A204.1 (cell line): ENCODE measurements around the gene OCA2.

Source experiments
- FAIRE-seq: peaks from 2 replicates; lab custom pipeline; 2012; peaks lifted over from hg19 to GRCh38; lab: Jason Lieb, UNC

The OCA2 gene

DNA sequence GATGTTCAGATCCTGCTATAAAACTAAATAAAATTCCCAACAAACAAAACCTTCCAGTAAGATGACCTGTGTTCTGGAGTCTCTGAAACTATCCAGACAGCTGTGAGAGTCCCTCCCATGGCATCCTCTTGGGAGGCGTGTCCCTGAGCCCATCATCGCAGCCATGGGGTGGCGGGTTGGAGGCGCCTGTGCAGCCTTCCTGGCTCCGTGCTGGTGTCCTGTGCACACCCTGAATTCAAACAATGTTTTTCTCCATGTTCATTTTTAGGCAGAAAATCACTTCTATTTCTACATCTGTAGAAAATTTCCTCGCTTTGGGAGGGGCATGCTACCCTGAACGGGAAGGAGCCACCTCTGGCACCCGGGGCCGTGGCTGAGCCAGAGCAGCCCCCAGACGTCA is 19.4 kb upstream of the OCA2 start:
- no peak for FAIRE-seq

DNA sequence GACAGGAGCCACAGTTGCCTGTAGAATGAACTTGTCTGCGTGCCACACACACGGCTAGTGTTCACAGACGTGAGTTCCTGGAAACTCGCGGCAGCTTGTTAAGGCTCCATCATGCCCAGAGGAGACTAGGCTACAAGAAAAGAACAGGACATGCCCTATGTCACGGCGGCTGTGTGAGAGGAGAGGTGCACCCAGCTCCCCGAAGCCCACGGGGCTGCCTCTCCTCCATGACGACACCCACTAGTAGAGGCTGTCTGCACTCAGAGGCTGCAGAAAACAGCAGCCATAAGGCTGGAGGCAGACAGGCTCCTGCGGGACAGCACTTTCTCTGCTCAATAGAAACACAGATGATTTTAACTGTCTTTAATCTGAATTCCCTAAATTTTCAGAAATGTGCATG is 19.0 kb upstream of the OCA2 start:
- no peak for FAIRE-seq

DNA sequence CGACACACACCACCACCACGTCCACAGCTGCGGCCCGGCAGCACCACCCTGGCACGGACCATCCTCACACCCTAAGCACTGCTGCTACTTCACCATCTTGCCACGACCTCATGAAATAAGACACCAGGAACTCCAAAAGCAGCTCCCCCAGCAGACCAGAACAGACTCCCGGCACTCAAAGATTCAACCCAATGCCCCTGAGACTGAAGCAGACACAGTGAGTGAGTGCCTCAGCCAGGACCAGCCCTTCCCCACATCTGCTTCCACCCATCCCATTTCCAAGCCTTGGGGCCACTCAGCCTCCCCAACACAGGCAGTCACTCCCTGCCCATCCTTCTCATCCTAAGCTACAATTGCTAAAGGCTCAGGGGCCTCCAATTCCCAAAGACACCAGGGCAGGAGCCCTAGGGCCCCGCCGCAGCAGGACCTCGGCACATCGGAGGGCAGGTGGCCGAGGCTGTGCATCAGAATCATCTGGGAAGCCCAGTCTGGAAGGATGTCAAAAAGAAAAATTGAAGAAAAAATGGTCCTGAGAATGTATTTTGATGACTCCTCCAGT is 18.4 kb upstream of the OCA2 start:
- FAIRE-seq = no peak

DNA sequence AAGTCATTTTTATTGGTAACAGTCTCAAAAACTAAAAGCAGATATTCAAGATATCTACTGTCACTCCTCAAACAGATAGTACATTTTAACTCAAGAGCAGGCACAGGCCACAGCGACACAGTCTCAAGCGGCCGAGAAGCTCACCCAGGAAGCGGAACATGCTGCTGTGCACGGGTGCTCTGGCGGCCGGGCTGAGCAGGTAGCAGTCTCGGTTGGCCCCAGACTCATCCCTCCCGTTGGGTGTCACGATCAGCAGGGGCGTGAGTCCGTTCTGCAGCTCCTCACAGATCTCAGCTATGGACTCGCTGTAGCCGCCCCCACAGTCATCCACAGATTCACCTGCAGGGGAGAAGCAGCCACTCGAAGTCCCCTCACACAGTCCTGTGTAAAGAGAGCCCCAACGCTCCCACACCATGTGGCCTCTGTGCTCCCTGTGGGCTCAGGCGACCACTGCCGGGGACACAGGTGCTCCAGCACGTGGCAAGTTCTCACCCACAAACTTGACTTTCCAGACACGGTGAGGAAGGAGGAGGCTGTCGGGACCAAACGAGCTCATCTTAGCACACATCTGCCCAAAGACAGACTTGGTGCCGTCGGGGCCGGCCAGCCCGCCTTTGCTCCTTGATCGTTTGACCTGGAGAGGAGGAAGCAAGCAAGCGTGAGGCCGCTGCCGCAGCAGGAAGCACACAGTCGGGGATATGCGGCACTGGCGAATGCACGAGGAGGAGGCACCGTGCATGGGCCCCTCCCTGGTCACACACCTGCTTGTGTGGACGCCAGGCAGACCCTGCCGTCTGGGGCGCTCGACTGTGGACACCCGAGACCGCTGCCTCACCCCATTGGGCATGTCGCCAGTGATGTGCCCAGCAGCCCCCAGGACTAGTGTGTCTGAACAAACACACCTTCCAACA is 17.7 kb upstream of the OCA2 start:
- no peak for FAIRE-seq

DNA sequence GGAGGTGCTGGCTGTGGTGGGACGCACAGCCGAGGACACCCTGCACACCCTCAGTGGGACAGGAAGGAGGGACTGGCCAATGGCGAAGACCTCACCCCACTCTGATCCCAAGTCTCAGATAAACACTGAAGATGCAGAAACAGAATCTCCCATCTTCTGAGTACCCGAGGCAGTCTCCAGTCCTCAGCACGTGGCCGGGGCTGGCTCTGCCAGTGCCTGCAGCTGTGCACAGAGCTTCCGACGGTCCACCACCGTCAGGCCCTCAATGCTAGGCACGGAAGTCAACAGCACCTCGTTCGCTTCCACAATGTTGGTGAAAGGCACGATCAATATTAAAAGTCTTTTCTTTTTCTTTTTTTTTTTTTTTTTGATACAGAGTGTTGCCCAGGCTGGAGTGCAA is 16.8 kb upstream of the OCA2 start:
- no peak for FAIRE-seq

DNA sequence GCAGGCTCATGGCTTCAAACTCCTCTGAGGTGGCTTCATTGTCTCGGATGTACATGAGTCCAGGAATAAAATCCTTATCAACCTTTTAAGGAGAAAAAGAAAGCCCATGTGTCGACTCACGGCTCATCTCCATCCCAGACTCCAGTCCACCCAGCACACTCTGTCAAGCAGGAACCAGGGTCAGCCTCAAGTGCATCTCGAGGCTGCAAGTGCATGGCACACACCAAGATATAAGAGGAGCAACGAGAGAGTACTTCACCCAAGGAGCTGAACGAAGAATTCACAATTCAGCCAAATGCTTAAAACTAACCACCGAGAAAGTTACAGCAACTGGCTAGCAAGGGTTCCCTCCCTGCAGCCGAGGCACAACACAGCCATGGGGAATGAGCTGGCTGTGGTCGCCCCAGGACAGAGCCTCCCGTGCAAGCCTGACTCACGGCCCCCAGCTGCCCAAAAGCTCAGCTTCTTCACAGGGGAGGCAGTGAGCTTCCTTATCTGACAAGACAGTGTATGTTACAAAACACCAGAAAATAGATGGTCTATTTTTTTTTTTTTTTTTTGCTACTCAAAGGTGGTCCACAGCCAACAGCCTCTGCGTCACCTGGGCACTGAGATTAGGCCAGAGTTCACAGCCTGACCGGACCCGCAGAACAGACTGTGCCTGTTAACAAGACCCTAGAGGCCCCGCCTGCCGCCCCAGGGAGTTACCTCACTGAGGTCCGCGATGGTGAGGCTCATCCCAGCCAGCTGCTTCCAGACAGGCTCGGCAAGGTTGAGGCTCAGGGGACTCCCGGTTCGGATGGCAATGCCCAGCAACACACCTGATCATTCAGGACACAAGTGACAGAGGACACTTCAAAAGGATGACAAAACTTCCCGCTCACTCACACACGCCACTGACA is 15.9 kb upstream of the OCA2 start:
- FAIRE-seq = no peak

DNA sequence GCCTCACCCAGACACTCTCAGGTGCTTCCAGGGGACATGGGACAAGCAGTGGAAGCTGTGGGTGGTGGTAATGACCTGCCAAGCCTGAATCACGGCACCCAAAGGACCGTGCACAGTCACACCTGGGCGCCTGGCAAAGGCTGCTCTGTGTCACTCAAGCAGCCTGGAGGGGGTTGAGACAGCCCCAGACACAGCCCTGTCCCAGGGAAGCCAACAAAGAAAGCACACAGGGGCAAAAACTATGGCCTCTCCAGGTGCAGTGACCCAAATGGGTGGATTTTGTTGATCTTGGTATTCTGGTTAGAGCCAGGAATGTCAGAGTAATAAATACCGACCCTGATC is 15.0 kb upstream of the OCA2 start:
- no peak for FAIRE-seq

DNA sequence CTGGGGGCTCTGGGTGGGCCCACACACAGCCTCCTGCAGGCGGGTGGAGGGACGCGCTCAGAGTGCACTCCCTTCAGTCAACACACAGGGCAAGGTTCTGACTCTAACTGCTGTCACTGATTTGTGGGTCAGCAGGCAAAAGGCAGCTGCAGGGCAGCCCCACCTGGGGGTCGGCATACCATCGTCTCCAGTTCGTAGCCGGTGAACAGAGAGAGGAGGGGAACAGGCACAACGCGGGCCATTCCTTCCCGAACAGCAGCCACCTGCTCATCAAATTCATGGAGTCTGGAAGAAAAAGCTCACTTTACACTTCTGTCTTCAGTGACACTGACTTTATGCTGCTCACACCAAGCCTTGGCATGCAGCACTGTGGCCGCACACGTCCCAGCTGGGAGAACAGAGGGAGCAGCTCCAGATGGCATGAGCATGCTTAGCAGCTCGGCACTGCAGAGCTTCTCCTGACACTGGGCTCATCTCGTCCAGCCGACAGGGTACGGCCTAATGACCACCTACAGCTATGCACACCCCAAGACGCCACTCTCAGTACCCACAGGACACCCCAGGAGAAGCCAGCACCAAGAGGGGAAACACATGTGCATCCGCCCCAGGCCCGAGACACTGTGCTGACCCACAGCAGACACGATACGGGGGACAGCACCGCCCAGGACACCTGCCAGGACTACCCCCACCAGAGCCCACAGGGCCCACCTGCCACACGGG is 14.4 kb upstream of the OCA2 start:
- no peak for FAIRE-seq

DNA sequence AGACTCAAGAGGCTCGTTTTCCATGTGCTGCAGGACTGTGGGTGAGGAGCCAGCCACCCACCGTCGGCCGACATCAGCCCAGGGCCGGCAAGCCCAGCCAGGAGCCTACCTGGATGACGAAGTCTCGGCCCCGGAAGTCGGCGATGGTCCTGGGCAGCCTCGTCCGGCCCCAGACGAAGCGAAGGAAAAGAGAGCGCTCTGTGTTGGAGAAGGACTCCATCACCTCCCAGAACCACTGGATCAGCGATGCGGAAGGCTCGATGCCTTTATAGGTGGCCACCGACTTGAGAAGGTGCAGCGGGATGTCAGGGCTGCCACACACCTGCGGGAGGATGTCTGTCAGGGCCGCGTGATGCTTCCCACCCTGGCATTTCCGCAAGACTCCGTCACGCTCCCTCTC is 13.8 kb upstream of the OCA2 start:
- no peak for FAIRE-seq

DNA sequence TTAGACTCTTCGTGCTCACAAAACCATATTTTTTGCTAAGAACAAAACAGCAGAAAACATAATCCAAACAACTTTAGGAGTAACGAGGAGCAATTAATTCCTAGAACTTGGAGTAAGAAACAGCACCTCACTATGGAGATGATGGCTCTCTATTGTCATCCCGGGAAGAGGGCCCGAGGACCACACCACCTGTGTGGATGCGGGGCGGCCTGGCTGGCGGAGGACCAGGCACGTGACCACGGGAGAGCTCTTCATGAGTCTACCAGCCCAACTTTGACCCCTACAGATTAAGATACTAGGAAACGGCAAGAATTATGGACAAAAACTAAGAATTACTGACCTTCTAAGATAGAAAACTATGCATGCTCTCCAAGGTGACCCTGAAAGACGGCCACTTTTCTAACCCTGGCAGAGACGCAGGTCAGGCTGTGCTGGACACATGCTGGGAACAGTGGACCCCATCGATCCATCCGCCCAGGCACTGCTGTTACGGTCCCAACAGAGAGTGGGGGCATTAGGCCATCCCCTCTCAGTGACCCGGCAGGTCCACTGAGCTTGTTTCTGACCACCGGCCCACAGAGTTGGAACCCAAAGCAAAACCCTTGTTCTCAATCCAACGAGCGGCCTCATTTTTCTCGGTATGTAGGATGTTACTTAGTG is 13.1 kb upstream of the OCA2 start:
- no peak for FAIRE-seq

DNA sequence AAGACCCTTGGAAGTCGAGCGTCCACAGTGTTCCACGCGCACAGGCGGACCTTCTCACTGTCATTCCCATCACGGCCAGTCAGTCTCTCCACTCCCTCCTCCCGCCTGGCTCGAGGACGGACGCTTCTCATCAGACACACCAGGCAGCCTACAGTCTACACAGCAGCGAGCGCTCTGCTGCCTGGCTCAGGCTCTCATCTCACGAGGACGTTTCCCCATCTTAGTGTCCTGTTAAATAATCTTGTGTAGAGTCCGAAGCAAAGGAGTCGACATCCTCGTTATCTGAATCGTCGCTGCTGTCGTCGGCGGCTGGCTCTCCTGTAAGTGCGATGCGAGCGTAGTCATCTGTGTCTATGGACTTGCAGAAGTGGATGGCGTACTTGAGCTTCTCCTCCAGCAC is 12.4 kb upstream of the OCA2 start:
- no peak for FAIRE-seq

DNA sequence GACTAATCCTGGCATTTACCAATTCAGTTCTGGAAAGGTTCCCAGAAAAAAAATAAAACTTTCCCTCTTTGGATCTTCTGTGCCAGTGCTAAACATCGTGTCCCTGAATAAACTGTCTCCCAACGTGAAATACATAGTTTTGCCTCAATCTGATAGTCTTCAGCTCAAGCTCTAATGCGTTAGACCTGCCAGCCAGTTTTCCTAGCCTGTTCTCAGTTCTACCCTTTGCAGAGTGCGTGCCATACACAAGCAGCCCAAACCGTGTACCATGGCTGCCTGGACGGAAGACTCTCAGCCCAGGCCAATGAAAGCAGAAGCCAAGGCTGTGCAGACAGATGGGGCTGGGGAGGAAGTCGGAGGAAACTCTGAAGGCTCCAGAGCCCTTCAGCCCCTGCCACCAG is 11.4 kb upstream of the OCA2 start:
- no peak for FAIRE-seq

DNA sequence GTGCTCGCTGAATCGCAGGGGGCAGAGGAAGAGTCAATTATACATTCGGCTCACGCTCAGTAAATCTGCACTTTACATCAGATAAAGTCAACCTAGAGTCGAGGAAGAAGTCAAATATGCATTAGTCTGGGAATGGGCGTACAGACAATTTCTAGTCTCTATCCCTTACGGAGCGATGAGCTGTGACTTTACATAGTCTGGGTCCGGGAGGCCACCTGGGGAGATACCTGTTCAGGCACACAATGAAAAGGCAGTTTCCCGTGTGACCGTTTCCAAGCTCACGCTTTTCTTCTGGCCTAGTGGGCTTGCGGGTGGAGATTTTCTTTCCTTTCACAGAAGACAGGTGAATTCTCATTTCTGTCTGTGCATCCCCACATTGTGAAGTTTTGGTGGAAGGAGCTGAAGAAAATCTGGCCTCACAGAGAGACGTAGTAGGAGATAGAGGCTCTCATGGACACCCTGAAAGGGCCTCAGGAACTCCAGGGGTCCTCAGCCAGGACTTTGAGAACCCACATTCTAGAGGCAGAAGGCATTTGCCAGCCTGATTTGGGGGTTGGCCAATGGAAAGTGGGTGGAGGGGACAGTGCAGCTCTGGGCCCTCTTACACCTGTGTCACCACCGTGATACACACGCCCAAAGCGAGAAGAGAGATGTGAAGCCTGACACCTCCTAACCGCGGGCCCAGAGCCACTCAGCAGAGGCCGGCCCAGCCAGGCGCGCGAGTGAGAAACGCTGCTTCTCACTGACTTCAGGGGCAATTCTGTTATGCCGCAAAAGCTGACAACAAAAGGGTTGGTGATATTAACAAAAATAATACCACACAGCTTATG is 10.7 kb upstream of the OCA2 start:
- FAIRE-seq = no peak

DNA sequence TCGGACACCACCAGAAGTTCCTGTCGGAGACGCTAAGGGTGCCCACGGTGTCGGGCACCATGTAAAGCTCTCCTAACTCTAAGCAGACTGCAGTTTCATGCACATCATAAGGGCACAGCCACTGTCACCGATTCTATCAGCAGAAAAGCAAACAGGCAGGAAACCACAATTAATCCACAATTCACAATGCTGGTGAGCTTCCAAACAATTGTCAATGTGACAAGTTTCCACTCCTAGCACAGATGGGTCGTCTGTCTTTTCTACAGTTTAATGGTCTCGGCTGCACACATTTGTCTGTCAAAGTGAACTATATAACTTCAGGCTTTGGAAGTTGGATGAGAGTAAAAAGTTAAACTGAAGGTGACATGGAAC is 8.8 kb upstream of the OCA2 start:
- no peak for FAIRE-seq

DNA sequence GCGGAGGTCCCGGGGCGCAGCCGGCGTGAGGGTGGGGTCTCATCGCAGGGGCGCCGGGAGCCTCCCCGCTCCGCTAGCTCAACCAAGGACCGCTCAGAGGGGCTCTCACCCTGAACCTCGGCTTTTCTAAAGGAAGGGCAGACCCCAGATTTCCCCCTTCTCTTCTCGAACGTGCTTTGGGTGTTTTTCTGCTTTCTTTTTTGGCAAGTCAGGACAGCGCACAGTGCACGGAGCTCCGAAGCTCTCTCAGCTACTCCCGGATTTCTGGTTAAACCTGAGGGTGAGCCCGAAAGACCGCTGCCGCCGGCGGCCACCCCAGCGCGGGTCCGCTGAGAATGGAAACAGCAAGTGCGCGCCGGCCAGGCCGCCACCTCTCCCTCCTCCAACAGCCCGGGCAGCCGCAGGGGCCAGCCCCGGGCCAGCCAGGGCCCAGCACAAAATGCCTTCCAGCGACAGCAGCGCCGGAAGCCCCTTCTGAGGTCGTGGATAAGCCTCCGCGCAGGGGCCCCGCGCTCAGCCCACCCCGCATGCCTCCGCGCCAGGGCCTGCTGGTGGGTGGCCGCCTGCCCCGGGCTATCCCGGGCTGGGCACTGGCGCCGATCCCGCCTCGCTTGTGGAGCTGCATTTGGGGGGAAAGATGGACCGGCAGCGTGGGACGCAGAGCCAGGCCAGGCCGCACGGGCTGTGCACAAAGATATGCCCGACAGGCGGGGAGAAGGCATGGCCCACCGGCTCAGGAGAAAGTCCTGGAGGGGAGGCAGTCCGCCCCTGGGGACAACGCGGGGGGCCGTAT is 8.2 kb upstream of the OCA2 start:
- no peak for FAIRE-seq

DNA sequence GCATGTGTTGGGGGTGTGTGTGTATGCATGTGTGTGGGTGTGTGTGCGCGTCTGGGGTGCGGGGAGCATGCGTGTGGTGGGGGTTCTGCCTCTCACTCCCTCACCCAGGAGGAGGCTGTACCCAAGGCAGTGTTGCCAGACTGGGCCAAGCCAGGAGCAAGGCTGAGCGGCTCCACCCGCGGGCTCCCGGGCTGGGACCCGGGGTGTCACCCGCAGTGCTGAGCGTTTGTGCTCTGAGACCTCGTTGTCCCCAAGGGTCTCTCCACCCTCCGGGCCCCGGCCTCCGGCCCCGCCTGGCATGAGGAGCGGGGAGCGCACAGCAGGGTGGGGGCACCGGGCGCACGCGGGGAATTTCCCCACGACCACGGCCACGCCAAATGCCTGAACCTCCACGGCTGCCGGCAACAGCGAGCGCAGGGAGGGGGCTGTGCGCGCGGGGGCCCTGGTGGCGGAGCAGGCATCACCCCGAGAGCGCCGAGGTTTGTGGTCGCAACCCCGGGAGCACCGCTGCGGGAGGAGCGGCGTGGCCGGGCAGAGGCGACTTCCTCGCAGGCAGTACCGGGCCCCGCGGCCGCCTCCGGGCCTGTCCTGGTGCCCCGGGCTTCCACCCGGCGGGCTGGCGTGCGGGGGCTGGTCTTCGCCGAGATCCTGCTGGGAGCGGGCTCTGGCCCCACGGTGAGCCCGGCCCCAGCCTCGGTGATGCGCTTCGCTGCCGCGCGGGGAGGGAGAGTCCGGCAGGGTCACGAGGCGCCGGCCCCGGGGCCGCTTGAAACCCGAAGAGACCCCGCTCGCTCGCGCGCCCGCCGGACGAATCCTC is 7.4 kb upstream of the OCA2 start:
- FAIRE-seq = no peak

DNA sequence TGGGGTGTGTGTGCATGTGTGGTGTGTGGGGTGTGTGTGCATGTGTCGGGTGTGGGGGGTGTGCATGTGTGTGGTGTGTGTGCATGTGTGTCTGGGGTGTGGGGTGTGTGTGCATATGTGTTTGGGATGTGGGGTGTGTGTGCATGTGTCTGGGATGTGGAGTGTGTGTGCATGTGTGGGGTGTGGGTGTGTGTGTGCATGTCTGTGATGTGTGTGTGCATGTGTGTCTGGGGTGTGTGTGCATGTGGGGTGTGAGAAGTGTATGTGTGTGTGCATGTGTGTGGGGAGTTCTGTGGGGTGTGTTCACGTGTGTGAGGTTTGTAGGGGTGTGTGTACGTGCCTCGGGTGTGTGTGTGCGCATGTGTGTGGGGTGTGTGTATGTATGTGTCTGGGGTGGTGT is 6.7 kb upstream of the OCA2 start:
- FAIRE-seq = no peak

DNA sequence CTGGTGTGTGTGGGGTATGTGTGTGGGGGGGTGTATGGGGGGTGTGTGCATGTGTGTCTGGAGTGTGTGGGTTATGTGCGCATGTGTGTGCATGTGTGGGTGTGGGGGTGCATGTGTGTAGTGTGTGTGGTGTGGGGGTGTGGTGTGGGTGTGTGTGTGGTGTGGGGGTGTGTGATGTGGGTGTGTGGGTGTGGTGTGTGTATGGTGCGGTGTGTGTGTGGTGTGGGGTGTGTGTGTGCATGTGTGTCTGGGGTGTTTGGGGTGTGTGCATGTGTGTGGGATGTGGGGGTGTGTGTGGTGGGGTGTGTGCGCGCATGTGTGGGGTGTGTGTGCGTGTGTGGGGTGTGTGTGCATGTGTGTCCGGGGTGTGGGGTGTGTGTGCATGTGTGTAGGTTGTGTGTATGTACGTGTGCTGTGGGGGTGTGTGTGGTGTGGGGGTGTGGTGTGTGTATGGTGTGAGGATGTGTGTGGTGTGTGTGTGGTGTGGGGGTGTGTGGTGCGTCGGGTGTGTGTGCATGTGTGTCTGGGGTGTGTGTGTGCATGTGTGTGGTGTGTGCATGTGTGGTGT is 6.2 kb upstream of the OCA2 start:
- FAIRE-seq = no peak

DNA sequence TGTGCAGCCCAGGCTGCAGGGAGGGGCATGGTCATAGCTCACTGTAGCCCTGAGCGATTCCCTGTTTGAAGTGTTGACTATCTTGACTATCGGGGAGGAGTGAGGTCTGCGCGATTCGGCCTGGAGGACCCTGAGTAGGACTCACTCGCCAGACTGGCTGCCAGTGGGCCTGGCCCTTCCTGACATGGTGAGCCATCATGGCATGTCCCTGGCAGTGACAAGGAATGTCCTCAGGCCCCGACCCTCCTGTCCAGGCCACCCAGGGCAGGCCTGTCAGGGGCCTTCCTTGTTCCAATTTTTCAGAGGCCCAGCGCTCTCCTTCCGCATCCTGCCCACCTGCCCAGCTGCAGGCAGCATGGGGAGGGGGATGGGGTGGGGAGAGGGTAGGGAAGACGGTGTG is 5.2 kb upstream of the OCA2 start:
- FAIRE-seq = no peak
